ENCODE measurements around the gene REXO1.

- TF ChIP-seq, protein P1, sequence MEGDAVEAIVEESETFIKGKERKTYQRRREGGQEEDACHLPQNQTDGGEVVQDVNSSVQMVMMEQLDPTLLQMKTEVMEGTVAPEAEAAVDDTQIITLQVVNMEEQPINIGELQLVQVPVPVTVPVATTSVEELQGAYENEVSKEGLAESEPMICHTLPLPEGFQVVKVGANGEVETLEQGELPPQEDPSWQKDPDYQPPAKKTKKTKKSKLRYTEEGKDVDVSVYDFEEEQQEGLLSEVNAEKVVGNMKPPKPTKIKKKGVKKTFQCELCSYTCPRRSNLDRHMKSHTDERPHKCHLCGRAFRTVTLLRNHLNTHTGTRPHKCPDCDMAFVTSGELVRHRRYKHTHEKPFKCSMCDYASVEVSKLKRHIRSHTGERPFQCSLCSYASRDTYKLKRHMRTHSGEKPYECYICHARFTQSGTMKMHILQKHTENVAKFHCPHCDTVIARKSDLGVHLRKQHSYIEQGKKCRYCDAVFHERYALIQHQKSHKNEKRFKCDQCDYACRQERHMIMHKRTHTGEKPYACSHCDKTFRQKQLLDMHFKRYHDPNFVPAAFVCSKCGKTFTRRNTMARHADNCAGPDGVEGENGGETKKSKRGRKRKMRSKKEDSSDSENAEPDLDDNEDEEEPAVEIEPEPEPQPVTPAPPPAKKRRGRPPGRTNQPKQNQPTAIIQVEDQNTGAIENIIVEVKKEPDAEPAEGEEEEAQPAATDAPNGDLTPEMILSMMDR (IDR thresholded peaks at IDR 0.05), result no peak
- no peak for TF ChIP-seq EP300 (IDR thresholded peaks at IDR 0.05)
Observed at GRCh38 chr19:1785310-1785709, 63.0 kb downstream of the REXO1 start.

All from A549 (cell line).